Activated naive CD4-positive, alpha-beta T cell treated with anti-CD3 and anti-CD28 coated beads, Interleukin-2, amount 10 ng/mL, durations not matched to agents 7 days and 5 days (primary cell): ENCODE results near the gene ACVRL1.

Experiments used
- CTCF ChIA-PET: fragments of 350-600 bp; sonication (Branson Sonifier 250); formaldehyde crosslinking; loops from one replicate; lab custom pipeline; 2021; ENCODE audit warnings: antibody characterized with exemption; lab: Charles Lee
- DNase-seq: peaks from one replicate; pipeline ENCODE4 v3.0.0-alpha.2; 2020
- H3K27ac Mint-ChIP-seq: one replicate; pipeline ENCODE4 v1.8.0; 2021; ENCODE audit warnings: mild to moderate bottlenecking, moderate library complexity, mixed read lengths
- H3K27me3 Mint-ChIP-seq: one replicate; pipeline ENCODE4 v1.8.0; 2021; ENCODE audit warnings: mild to moderate bottlenecking, mixed read lengths
- H3K36me3 Mint-ChIP-seq: one replicate; pipeline ENCODE4 v1.8.0; 2021; ENCODE audit warnings: mixed read lengths
- H3K4me1 Mint-ChIP-seq: one replicate; pipeline ENCODE4 v1.8.0; 2021; ENCODE audit warnings: mixed read lengths
- H3K4me3 Mint-ChIP-seq: one replicate; pipeline ENCODE4 v1.8.0; 2021; ENCODE audit warnings: mild to moderate bottlenecking, moderate library complexity, mixed read lengths
- H3K9me3 Mint-ChIP-seq: one replicate; pipeline ENCODE4 v1.8.0; 2021; ENCODE audit warnings: mixed read lengths

ACVRL1 gene

GRCh38 chr12:51922762-51923505 is 15.6 kb downstream of the ACVRL1 start:
- CTCF ChIA-PET, result interaction anchor here (0.8 to 3.7 kb wide), 9 partner anchors 9 to 99 kb away, joined by 3 to 42 read pairs (median 3); no protein-coding TSS in a partner anchor
- H3K9me3 Mint-ChIP-seq, result no peaks in the 10 kb centered on the region
- peaks cover 38% of the 10 kb centered on the region for H3K27me3 Mint-ChIP-seq
- H3K4me1 Mint-ChIP-seq, result peaks cover 4% of the 10 kb centered on the region
- DNase-seq, result no peak
- no peaks in the 10 kb centered on the region for H3K36me3 Mint-ChIP-seq
- H3K4me3 Mint-ChIP-seq, result no peak overlapping the region
- H3K27ac Mint-ChIP-seq, result no peak overlapping the region

GRCh38 chr12:51923506-51924365 is 16.4 kb downstream of the ACVRL1 start:
- Mint-ChIP-seq H3K4me1 (peaks cover 4% of the 10 kb centered on the region), H3K36me3 (no peaks in the 10 kb centered on the region), H3K27me3 (peaks cover 38% of the 10 kb centered on the region), H3K9me3 (no peaks in the 10 kb centered on the region), H3K27ac (no peak overlapping the region), H3K4me3 (no peak overlapping the region)
- CTCF ChIA-PET, result interaction anchor here (0.8 to 3.7 kb wide), 9 partner anchors 18 to 100 kb away, joined by 3 to 42 read pairs (median 3); no protein-coding TSS in a partner anchor
- DNase-seq, result peak; percentile 65

- CTCF ChIA-PET, result interaction anchor here (0.7 to 3.7 kb wide), 5 partner anchors 50 to 101 kb away, joined by 3 to 42 read pairs (median 4); no protein-coding TSS in a partner anchor
These were observed 17.4 kb downstream of the ACVRL1 start for GRCh38 chr12:51924551-51925319.

GRCh38 chr12:51925346-51926063 is 18.2 kb downstream of the ACVRL1 start:
- Mint-ChIP-seq H3K4me3 (no peak overlapping the region), H3K4me1 (peaks cover 4% of the 10 kb centered on the region), H3K9me3 (no peaks in the 10 kb centered on the region), H3K27ac (no peak overlapping the region), H3K36me3 (no peaks in the 10 kb centered on the region), H3K27me3 (peaks cover 42% of the 10 kb centered on the region)
- CTCF ChIA-PET, result interaction anchor here (0.7 to 2.1 kb wide), 5 partner anchors 41 to 97 kb away, joined by 4 to 7 read pairs (median 5); no protein-coding TSS in a partner anchor
- no peak for DNase-seq

More at GRCh38 chr12:51924551-51925319, 17.4 kb downstream of the ACVRL1 start:
- no peaks in the 10 kb centered on the region for H3K36me3 Mint-ChIP-seq
- no peak overlapping the region for H3K4me3 Mint-ChIP-seq
- H3K27ac Mint-ChIP-seq, result no peak overlapping the region
- DNase-seq, result no peak
- H3K4me1 Mint-ChIP-seq, result peaks cover 4% of the 10 kb centered on the region
- no peaks in the 10 kb centered on the region for H3K9me3 Mint-ChIP-seq
- H3K27me3 Mint-ChIP-seq, result peaks cover 42% of the 10 kb centered on the region

- Mint-ChIP-seq H3K4me1 (peaks cover 4% of the 10 kb centered on the region), H3K27ac (no peak overlapping the region), H3K9me3 (no peaks in the 10 kb centered on the region), H3K4me3 (no peak overlapping the region), H3K27me3 (peaks cover 40% of the 10 kb centered on the region), H3K36me3 (no peaks in the 10 kb centered on the region)
- DNase-seq, result no peak
- CTCF ChIA-PET, result interaction anchor here (0.8 to 2.1 kb wide), 6 partner anchors 15 to 54 kb away, joined by 3 to 7 read pairs (median 4); no protein-coding TSS in a partner anchor
These were observed 18.8 kb downstream of the ACVRL1 start for GRCh38 chr12:51926064-51926632.

GRCh38 chr12:51926718-51927117 is 19.4 kb downstream of the ACVRL1 start:
- H3K27me3 Mint-ChIP-seq, result peaks cover 35% of the 10 kb centered on the region

GRCh38 chr12:51932218-51933076 is 25.1 kb downstream of the ACVRL1 start:
- no peaks in the 10 kb centered on the region for H3K4me1 Mint-ChIP-seq
- no peaks in the 10 kb centered on the region for H3K36me3 Mint-ChIP-seq
- no peak overlapping the region for H3K27ac Mint-ChIP-seq
- CTCF ChIA-PET, result interaction anchor here (1.1 to 1.6 kb wide), 2 partner anchors 10 to 39 kb away, joined by 3 read pairs; no protein-coding TSS in a partner anchor
- no peaks in the 10 kb centered on the region for H3K9me3 Mint-ChIP-seq
- peaks cover 31% of the 10 kb centered on the region for H3K27me3 Mint-ChIP-seq
- H3K4me3 Mint-ChIP-seq, result no peak overlapping the region
- no peak for DNase-seq

More at GRCh38 chr12:51926718-51927117, 19.4 kb downstream of the ACVRL1 start:
- Mint-ChIP-seq H3K9me3 (no peaks in the 10 kb centered on the region), H3K4me1 (peaks cover 4% of the 10 kb centered on the region), H3K36me3 (no peaks in the 10 kb centered on the region), H3K4me3 (no peak overlapping the region), H3K27ac (no peak overlapping the region)
- peak; percentile 74 for DNase-seq
- CTCF ChIA-PET, result interaction anchor here (0.8 to 2.1 kb wide), 8 partner anchors 16 to 56 kb away, joined by 3 to 7 read pairs (median 4); no protein-coding TSS in a partner anchor

- no peaks in the 10 kb centered on the region for H3K9me3 Mint-ChIP-seq
- no peak overlapping the region for H3K27ac Mint-ChIP-seq
- H3K36me3 Mint-ChIP-seq, result no peaks in the 10 kb centered on the region
- CTCF ChIA-PET, result no interaction called here
- H3K4me1 Mint-ChIP-seq, result no peaks in the 10 kb centered on the region
- DNase-seq, result no peak
- H3K27me3 Mint-ChIP-seq, result peaks cover 42% of the 10 kb centered on the region
- no peak overlapping the region for H3K4me3 Mint-ChIP-seq
These were observed 26.8 kb downstream of the ACVRL1 start for GRCh38 chr12:51934080-51934479.

GRCh38 chr12:51937926-51938325 is 30.6 kb downstream of the ACVRL1 start:
- Mint-ChIP-seq H3K36me3 (no peaks in the 10 kb centered on the region), H3K9me3 (no peaks in the 10 kb centered on the region), H3K27me3 (peaks cover 60% of the 10 kb centered on the region), H3K4me1 (peaks cover 4% of the 10 kb centered on the region), H3K27ac (no peak overlapping the region), H3K4me3 (no peak overlapping the region)
- no peak for DNase-seq
- CTCF ChIA-PET, result interaction anchor here (0.9 kb wide), 2 partner anchors 11 to 43 kb away, joined by 3 read pairs; no protein-coding TSS in a partner anchor

GRCh38 chr12:51938726-51939125 is 31.4 kb downstream of the ACVRL1 start:
- Mint-ChIP-seq H3K4me3 (no peak overlapping the region), H3K4me1 (peaks cover 4% of the 10 kb centered on the region), H3K27ac (no peak overlapping the region), H3K36me3 (no peaks in the 10 kb centered on the region), H3K27me3 (peaks cover 60% of the 10 kb centered on the region), H3K9me3 (no peaks in the 10 kb centered on the region)
- CTCF ChIA-PET, result interaction anchor here (0.9 kb wide), 1 partner anchor 11 kb away, joined by 3 read pairs; no protein-coding TSS in a partner anchor
- DNase-seq, result no peak

GRCh38 chr12:51941011-51941581 is 33.8 kb downstream of the ACVRL1 start:
- Mint-ChIP-seq H3K27me3 (peaks cover 50% of the 10 kb centered on the region), H3K9me3 (peaks cover 15% of the 10 kb centered on the region), H3K27ac (no peak overlapping the region), H3K4me1 (peaks cover 4% of the 10 kb centered on the region), H3K36me3 (no peaks in the 10 kb centered on the region), H3K4me3 (no peak overlapping the region)
- CTCF ChIA-PET, result interaction anchor here (1.0 to 1.4 kb wide), 2 partner anchors 17 to 36 kb away, joined by 3 read pairs; no protein-coding TSS in a partner anchor
- no peak for DNase-seq
